ENCODE measurements around the gene DUSP3. TPM values are rescaled to one million over a fixed set of nuclear protein-coding genes. Genes with fewer than 3 reads are reported as not detected.

DUSP3 gene
- total RNA-seq, 1 experiment from 2014 or later = 50.7 TPM

GRCh38 chr17:43826206-43826605 is 47.4 kb upstream of the DUSP3 start:
- no TSS peak for BruUV-seq (replicated peaks)
- Histone ChIP-seq H3K4me3 (ENCODE audit: low read length) (no peak overlapping the region), H3K4me1 (ENCODE audit: insufficient read depth, low read length) (peaks cover 5% of the 10 kb centered on the region; the same call in 1 of the 2 replicates), H3K36me3 (ENCODE audit: low read depth, low read length) (peaks cover 36% of the 10 kb centered on the region), H3K4me2 (ENCODE audit: low read length) (no peak overlapping the region), H3K79me2 (ENCODE audit: low read length) (peaks cover 5% of the 10 kb centered on the region), H3K9me3 (ENCODE audit: low read length) (no peaks in the 10 kb centered on the region), H3F3A (ENCODE audit: low read length, unreplicated experiment) (no peaks in the 10 kb centered on the region), H3K9me2 (replicated peaks; ENCODE audit: low read length) (no peaks in the 10 kb centered on the region), H3K27ac (ENCODE audit: low read length) (no peak overlapping the region), H2AFZ (ENCODE audit: low read length) (no peak overlapping the region), H3K27me3 (ENCODE audit: low read length) (no peaks in the 10 kb centered on the region), H3K9ac (ENCODE audit: low read length) (no peak overlapping the region), H4K20me1 (ENCODE audit: low read length) (no peaks in the 10 kb centered on the region)
- TF ChIP-seq EZH2 (IDR thresholded peaks at IDR 0.05; ENCODE audit: low read length, unreplicated experiment) = no peak
- TF ChIP-seq EZH2phosphoT487 (IDR thresholded peaks at IDR 0.05; ENCODE audit: borderline replicate concordance, low read length) = no peak
- TF ChIP-seq CTCF (conservative IDR thresholded peaks at IDR 0.05; ENCODE audit: low read depth, low read length) = no peak
- ATAC-seq = no peak
- no peak for DNase-seq
- POLR2A ChIA-PET (ENCODE audit: unreplicated experiment) = no interaction called here
- intact Hi-C loops (cut with micrococcal nuclease) = no loop called here
- CTCF ChIA-PET = no interaction called here

GRCh38 chr17:43825567-43825966 is 46.8 kb upstream of the DUSP3 start:
- Histone ChIP-seq H2AFZ (ENCODE audit: low read length) (no peak overlapping the region), H3K4me1 (ENCODE audit: insufficient read depth, low read length) (no peaks in the 10 kb centered on the region), H3F3A (ENCODE audit: low read length, unreplicated experiment) (no peaks in the 10 kb centered on the region), H3K79me2 (ENCODE audit: low read length) (no peaks in the 10 kb centered on the region), H3K27me3 (ENCODE audit: low read length) (no peaks in the 10 kb centered on the region), H3K9ac (ENCODE audit: low read length) (no peak overlapping the region), H3K4me2 (ENCODE audit: low read length) (no peak overlapping the region), H3K4me3 (ENCODE audit: low read length) (no peak overlapping the region), H3K27ac (ENCODE audit: low read length) (no peak overlapping the region), H3K9me3 (ENCODE audit: low read length) (no peaks in the 10 kb centered on the region), H3K9me2 (replicated peaks; ENCODE audit: low read length) (no peaks in the 10 kb centered on the region), H3K36me3 (ENCODE audit: low read depth, low read length) (peaks cover 34% of the 10 kb centered on the region), H4K20me1 (ENCODE audit: low read length) (no peaks in the 10 kb centered on the region)
- ChIA-PET POLR2A (ENCODE audit: unreplicated experiment) (no interaction called here), CTCF (no interaction called here)
- BruUV-seq (replicated peaks) = no TSS peak
- DNase-seq (no peak), ATAC-seq (no peak)
- intact Hi-C loops (cut with micrococcal nuclease) = no loop called here
- TF ChIP-seq EZH2 (IDR thresholded peaks at IDR 0.05; ENCODE audit: low read length, unreplicated experiment) (no peak), CTCF (conservative IDR thresholded peaks at IDR 0.05; ENCODE audit: low read depth, low read length) (no peak), EZH2phosphoT487 (IDR thresholded peaks at IDR 0.05; ENCODE audit: borderline replicate concordance, low read length) (no peak)

- TF ChIP-seq CTCF (conservative IDR thresholded peaks at IDR 0.05; ENCODE audit: low read depth, low read length) (no peak), EZH2 (IDR thresholded peaks at IDR 0.05; ENCODE audit: low read length, unreplicated experiment) (no peak), EZH2phosphoT487 (IDR thresholded peaks at IDR 0.05; ENCODE audit: borderline replicate concordance, low read length) (no peak)
- BruUV-seq (replicated peaks) = no TSS peak
- Histone ChIP-seq H3K9me2 (replicated peaks; ENCODE audit: low read length) (no peaks in the 10 kb centered on the region), H3K27ac (ENCODE audit: low read length) (no peak overlapping the region), H3K9ac (ENCODE audit: low read length) (no peak overlapping the region), H3K4me2 (ENCODE audit: low read length) (no peak overlapping the region), H3K9me3 (ENCODE audit: low read length) (no peaks in the 10 kb centered on the region), H3K4me1 (ENCODE audit: insufficient read depth, low read length) (no peaks in the 10 kb centered on the region), H4K20me1 (ENCODE audit: low read length) (no peaks in the 10 kb centered on the region), H3K79me2 (ENCODE audit: low read length) (no peaks in the 10 kb centered on the region), H3K36me3 (ENCODE audit: low read depth, low read length) (peaks cover 26% of the 10 kb centered on the region), H3K27me3 (ENCODE audit: low read length) (no peaks in the 10 kb centered on the region), H3K4me3 (ENCODE audit: low read length) (no peak overlapping the region), H3F3A (ENCODE audit: low read length, unreplicated experiment) (no peaks in the 10 kb centered on the region), H2AFZ (ENCODE audit: low read length) (no peak overlapping the region)
- no peak for ATAC-seq
- no peak for DNase-seq
- ChIA-PET POLR2A (ENCODE audit: unreplicated experiment) (no interaction called here), CTCF (no interaction called here)
- intact Hi-C loops (cut with micrococcal nuclease) = no loop called here
Measured at GRCh38 chr17:43823350-43824084, 44.7 kb upstream of the DUSP3 start.

Data from PC-3 (cell line).